ENCODE results near the gene NECAP2. TPM values are rescaled to one million over a fixed set of nuclear protein-coding genes. Genes with fewer than 3 reads are reported as not detected.
"Not testable (repeated sequence)": the region's sequence is repeated elsewhere in the genome, so short reads cannot be mapped to it uniquely, and the experiment has no call there.

The NECAP2 gene
- polyA plus RNA-seq, 3 donors = 17.6 to 56.8 (median 36.4) TPM

DNA sequence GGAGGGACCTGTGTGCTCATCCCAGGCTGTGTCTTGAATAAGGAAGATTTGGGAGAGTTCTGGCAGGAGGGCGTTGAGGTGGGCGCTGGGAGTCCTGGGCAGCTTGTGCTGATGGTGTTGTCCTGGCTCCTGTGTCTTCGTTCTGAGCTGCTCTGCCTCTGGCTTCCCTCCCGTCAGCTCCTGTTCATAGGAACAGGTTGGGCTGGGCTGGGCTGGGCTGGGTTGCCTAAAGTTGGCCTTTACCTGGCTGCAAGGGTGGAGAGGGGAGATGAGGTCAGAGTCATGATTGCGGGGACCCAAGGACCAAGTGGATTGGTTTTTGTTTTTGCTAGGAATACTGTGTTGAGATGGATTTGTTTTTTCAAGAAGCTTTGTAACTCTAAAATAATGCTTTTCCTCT lies 9.1 kb downstream of the NECAP2 start:
- H3K27ac ChIP-seq (ENCODE audit: low read depth, low read length) = no peak overlapping the region
- 91 to 98% (median 91%) methylated on average over 5 of the region's 5 CpGs for WGBS, 3 donors

- no peak overlapping the region for H3K27ac ChIP-seq (ENCODE audit: low read depth, low read length)
- 81 to 92% (median 88%) methylated on average over 6 of the region's 6 CpGs for whole genome bisulfite sequencing, 3 donors
These were observed 10.4 kb downstream of the NECAP2 start for GRCh38 chr1:16450863-16451481.

- 77 to 81% (median 81%) methylated on average over 13 of the region's 13 CpGs for WGBS, 3 donors
- H3K27ac ChIP-seq (ENCODE audit: low read depth, low read length) = no peak overlapping the region
These were observed 11.5 kb downstream of the NECAP2 start for GRCh38 chr1:16451841-16452528.

DNA sequence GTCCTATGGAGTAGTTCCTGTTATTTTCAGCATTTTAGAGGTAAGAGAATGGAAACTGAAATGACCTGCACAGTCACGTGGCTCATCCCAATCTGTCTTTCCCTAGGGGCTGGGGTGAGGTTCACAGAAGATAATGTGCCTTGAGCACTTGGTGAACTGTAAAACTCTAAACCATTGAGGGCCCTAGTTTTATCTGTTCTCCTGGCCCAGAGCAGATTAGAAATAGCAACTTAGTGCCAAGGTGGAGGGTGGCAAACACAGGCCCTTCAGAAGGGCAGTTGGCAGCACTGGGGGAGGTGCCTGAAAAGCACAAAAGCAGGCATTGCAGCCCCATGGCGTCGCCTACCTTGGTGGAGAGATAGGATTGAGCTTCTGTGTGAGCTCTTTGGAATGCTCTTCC lies 14.4 kb downstream of the NECAP2 start:
- H3K27ac ChIP-seq (ENCODE audit: low read depth, low read length) = not testable (repeated sequence)
- 70 to 86% (median 73%) methylated on average over 3 of the region's 3 CpGs for WGBS, 3 donors

DNA sequence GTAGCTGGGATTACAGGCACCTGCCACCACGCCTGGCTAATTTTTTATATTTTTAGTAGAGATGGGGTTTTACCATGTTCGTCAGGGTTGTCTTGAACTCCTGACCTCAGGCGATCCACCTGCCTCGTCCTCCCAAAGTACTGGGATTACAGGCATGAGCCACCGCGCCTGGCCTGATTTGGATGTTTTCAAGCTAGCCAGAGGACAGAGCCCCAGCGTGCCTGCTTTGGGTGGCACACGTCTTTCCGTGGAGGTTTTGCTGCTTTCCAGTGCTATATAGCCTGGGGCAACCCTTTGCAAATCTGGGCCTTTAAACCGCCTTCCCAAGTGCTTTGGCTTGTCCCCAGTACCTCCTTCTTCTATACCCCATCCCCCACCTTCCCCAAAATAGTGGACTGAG lies 15.6 kb downstream of the NECAP2 start:
- WGBS, 3 donors = 90 to 99% (median 93%) methylated on average over 10 of the region's 10 CpGs
- H3K27ac ChIP-seq (ENCODE audit: low read depth, low read length) = not testable (repeated sequence)

GRCh38 chr1:16458831-16459230 lies 18.3 kb downstream of the NECAP2 start:
- WGBS, 3 donors = 74 to 86% (median 75%) methylated on average over 6 of the region's 6 CpGs

GRCh38 chr1:16459352-16459925 lies 18.9 kb downstream of the NECAP2 start:
- H3K27ac ChIP-seq (ENCODE audit: low read depth, low read length) = no peak overlapping the region
- WGBS, 3 donors = 81 to 91% (median 89%) methylated on average over 6 of the region's 6 CpGs

More at GRCh38 chr1:16458831-16459230, 18.3 kb downstream of the NECAP2 start:
- H3K27ac ChIP-seq (ENCODE audit: low read depth, low read length) = no peak overlapping the region

GRCh38 chr1:16461681-16462080 lies 21.2 kb downstream of the NECAP2 start:
- H3K27ac ChIP-seq (ENCODE audit: low read depth, low read length) = no peak overlapping the region
- WGBS, 3 donors = 90 to 100% (median 95%) methylated on average over 3 of the region's 3 CpGs

GRCh38 chr1:16462773-16463330 lies 22.3 kb downstream of the NECAP2 start:
- H3K27ac ChIP-seq (ENCODE audit: low read depth, low read length) = no peak overlapping the region
- 93 to 96% (median 93%) methylated on average over 7 of the region's 7 CpGs for WGBS, 3 donors

GRCh38 chr1:16464917-16465625 lies 24.5 kb downstream of the NECAP2 start:
- 92 to 95% (median 94%) methylated on average over 21 of the region's 21 CpGs for WGBS, 3 donors
- H3K27ac ChIP-seq (ENCODE audit: low read depth, low read length) = no peak overlapping the region

DNA sequence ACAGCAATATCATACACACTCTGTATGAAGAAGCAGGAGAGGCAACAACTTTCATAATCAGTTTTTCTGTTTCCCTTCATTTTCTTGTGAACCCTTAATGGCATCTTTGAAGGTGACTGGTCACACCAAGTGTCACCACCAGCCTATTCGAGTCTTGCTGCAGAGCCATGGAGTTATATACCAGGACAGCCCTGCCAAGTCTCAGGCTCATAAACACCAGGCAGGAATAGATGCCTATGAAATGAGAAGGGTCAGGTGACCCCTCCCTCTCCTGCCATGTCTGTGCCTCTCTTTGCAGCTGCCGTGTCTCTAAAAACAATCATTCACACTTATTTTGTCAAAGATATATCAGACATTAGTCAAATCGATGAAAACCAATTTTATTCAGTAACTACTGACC lies 28.0 kb downstream of the NECAP2 start:
- H3K27ac ChIP-seq (ENCODE audit: low read depth, low read length) = no peak overlapping the region
- WGBS, 3 donors = 66 to 93% (median 78%) methylated on average over 3 of the region's 3 CpGs

GRCh38 chr1:16474166-16474800 lies 33.8 kb downstream of the NECAP2 start:
- H3K27ac ChIP-seq (ENCODE audit: low read depth, low read length) = no peak overlapping the region
- 94 to 95% (median 95%) methylated on average over 24 to 28 of the region's 28 CpGs for WGBS, 3 donors

GRCh38 chr1:16474891-16475290 lies 34.4 kb downstream of the NECAP2 start:
- 96 to 100% (median 98%) methylated on average over 2 of the region's 2 CpGs for WGBS, 3 donors
- H3K27ac ChIP-seq (ENCODE audit: low read depth, low read length) = not testable (repeated sequence)

GRCh38 chr1:16475771-16476770 lies 35.5 kb downstream of the NECAP2 start:
- H3K27ac ChIP-seq (ENCODE audit: low read depth, low read length) = not testable (repeated sequence)
- 90 to 98% (median 95%) methylated on average over 23 to 25 of the region's 29 CpGs for WGBS, 3 donors

GRCh38 chr1:16478091-16478490 lies 37.6 kb downstream of the NECAP2 start:
- no peak overlapping the region for H3K27ac ChIP-seq (ENCODE audit: low read depth, low read length)
- WGBS, 3 donors = 92 to 96% (median 95%) methylated on average over 11 to 12 of the region's 12 CpGs

- WGBS, 3 donors = 97 to 98% (median 98%) methylated on average over 25 to 26 of the region's 26 CpGs
- not testable (repeated sequence) for H3K27ac ChIP-seq (ENCODE audit: low read depth, low read length)
These were observed 42.6 kb downstream of the NECAP2 start for GRCh38 chr1:16483146-16483545.
